ENCODE measurements around the gene GAB4.
"Not testable (repeated sequence)": the region's sequence is repeated elsewhere in the genome, so short reads cannot be mapped to it uniquely, and the experiment has no call there.

DNA sequence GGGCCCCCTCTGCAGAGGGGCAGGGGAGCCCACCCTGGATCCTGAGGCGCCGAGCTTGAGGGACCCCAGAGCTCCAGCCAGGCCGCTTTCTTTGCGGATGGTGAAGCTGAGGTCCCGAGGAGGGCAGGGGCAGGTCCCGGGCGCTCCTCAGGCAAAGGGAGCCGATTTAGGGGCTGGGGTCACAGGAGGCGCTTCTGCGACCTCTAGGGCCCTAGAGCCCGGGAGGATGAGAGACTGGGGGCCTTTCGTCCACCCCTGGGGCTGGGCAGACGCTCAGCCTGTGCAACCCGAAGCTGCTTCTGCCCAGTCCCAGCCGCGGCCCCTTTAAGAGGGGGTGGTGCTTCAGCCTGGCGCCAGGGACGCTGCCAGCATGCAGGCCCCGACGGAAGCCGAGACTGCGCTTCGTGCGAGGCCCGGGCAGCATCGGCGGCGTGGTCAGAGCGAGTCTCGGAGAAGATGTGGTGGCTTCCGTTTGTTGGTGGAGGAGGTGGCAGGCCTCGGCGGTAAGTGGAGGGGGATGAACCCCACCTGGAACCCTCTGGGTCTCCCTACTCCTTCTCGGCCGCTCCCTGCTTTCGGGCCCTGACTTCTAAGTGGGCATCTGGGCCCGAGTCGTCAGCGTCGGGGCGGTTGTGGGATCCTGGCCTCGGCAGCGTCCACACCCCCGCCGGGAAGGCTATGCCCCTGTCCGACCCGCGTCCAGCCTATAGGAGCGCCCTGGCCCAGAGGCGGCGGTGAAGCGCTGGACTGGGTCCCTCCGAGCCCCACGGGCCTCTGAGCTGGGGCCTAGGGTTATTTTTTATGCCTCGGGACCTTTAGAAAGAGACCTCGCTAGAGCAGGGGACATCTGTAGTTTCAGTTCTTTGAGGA, 29.1 kb upstream of the GAB4 start:
- not testable (repeated sequence) for TF ChIP-seq EZH2 (IDR thresholded peaks at IDR 0.05); POLR2AphosphoS5 (IDR thresholded peaks at IDR 0.05; ENCODE audit: borderline replicate concordance, low read depth, low read length); FOXP2 (optimal IDR thresholded peaks at IDR 0.05; ENCODE audit: control extremely low read depth, extremely low read length, insufficient read depth)

Data from SK-N-MC (cell line).